Erythroblast (primary cell): ENCODE measurements around the gene HSDL1.

Experiments
- GATA1 ChIP-seq: IDR thresholded peaks from 2 replicates; pipeline ENCODE4 v1.6.1; 2011; ENCODE audit warnings: low read depth, mild to moderate bottlenecking, control low read depth, low read length, moderate library complexity
- POLR2A ChIP-seq: IDR thresholded peaks from 2 replicates; pipeline ENCODE4 v1.6.1; 2011; ENCODE audit warnings: mild to moderate bottlenecking, low read length

- TF ChIP-seq POLR2A (no peak), GATA1 (no peak)
These were observed 25.0 kb downstream of the HSDL1 start for GRCh38 chr16:84120023-84120422.
